Gastroesophageal sphincter (tissue), 3 donors: ENCODE results near the gene PTPN2.

Experiments
- POLR2A ChIP-seq, 2 donors: fragments of 450-650 bp; IDR thresholded peaks; one replicate each; pipeline ENCODE4 v1.6.1; 2017; ENCODE audit warnings: antibody characterized with exemption in 2 of 2, mild to moderate bottlenecking in 2 of 2, moderate library complexity in 1 of 2
- POLR2AphosphoS5 ChIP-seq: sonication (generic); formaldehyde crosslinking; IDR thresholded peaks from one replicate; pipeline ENCODE4 v1.6.1; 2017; ENCODE audit warnings: antibody characterized with exemption
- TF ChIP-seq, protein P1 (sequence below), 4 experiments: fragments of 200-600 bp in 2 of 4; fragments of 450-650 bp in 2 of 4; sonication (generic) in 1 of 4; IDR thresholded peaks; one replicate each; pipeline ENCODE4 v1.5.1; 2017 to 2019; ENCODE audit warnings: antibody characterized with exemption in 4 of 4, mild to moderate bottlenecking in 2 of 4, moderate library complexity in 2 of 4

DNA sequence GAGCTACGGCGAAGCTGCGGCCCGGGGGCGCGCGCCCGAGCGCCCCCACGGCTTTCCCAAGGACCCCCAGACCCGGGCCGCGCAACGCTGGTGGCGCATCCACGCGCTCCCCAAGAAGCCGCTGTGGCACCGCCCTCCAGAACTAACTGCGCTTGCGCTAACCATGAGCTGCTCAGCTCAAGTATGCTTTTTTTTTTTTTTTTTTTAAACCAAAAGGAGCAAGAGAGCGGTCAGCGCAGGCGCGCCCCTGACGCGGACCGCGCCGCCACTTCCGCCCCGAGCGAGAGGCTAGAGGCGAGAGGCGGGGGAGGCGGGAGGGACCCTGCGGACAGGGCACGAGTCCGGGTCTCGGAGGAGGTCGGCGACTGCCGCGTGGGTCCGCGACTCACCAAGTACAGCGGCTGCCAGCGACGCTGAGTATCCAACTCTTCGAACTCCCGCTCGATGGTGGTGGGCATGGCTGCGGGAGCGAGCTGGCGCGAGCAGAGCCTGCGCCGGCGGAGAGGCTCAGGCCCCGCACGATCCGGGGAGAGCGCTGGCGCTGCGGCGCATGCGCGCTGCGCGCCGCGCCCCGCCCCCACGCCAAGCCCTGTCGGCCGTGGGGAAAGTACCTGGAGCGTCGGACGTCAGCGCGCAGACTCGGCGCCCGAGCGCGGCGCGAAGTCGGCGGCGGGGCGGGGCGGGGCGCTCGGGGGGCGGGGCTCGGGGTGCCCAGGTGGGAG is at the start of gene PTPN2:
- TF ChIP-seq POLR2A (IDR thresholded peaks at IDR 0.05) (peak; percentile 95), POLR2AphosphoS5 (peak; percentile 98)
- TF ChIP-seq, protein P1, sequence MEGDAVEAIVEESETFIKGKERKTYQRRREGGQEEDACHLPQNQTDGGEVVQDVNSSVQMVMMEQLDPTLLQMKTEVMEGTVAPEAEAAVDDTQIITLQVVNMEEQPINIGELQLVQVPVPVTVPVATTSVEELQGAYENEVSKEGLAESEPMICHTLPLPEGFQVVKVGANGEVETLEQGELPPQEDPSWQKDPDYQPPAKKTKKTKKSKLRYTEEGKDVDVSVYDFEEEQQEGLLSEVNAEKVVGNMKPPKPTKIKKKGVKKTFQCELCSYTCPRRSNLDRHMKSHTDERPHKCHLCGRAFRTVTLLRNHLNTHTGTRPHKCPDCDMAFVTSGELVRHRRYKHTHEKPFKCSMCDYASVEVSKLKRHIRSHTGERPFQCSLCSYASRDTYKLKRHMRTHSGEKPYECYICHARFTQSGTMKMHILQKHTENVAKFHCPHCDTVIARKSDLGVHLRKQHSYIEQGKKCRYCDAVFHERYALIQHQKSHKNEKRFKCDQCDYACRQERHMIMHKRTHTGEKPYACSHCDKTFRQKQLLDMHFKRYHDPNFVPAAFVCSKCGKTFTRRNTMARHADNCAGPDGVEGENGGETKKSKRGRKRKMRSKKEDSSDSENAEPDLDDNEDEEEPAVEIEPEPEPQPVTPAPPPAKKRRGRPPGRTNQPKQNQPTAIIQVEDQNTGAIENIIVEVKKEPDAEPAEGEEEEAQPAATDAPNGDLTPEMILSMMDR (IDR thresholded peaks at IDR 0.05), result no peak
